HCT116 (cell line): ENCODE measurements around the gene NCOA5. TPM values are rescaled to one million over a fixed set of nuclear protein-coding genes. Genes with fewer than 3 reads are reported as not detected.

Experiments used
- ATAC-seq: fragments of 200-7000 bp; cut with Tn5 transposase; 2 replicates; pipeline ENCODE4 v1.9.1; 2020; ENCODE audit warnings: mild to moderate bottlenecking, moderate library complexity
- BruUV-seq: library from RNA; stranded (reverse); fragments of 400-500 nt; replicated peaks from 2 replicates; lab custom pipeline; 2021; lab: Mats Ljungman, UMichigan
- CTCF ChIA-PET: fragments of 300-600 bp; sonication (Branson Sonifier 250); formaldehyde crosslinking; loops from one replicate; lab custom pipeline; 2021; ENCODE audit warnings: antibody characterized with exemption; lab: Charles Lee
- POLR2A ChIA-PET: fragments of 300-600, 350-600 bp; sonication (Branson Sonifier 250); formaldehyde crosslinking; loops from one replicate; lab custom pipeline; 2021; ENCODE audit warnings: antibody characterized with exemption; lab: Charles Lee
- RAD21 ChIA-PET, 2 experiments: fragments of 300-600 bp; sonication (Branson Sonifier 250); formaldehyde crosslinking; loops; one replicate each; lab custom pipeline; 2023; ENCODE audit warnings: low total read pairs in 2 of 2; ENCODE audit not compliant: uncharacterized antibody in 2 of 2, unreplicated experiment in 2 of 2, low non-redundant PET in 1 of 2; lab: Charles Lee
- DNase-seq: peaks from one replicate; pipeline ENCODE4 v3.0.0-alpha.2; 2010; ENCODE audit warnings: low read depth, low spot score
- H2AFZ ChIP-seq: fragments of 200-600 bp; shearing (Covaris generic), sonication (generic); 2 replicates; pipeline ENCODE4 v1.6.1; 2017; ENCODE audit warnings: low read depth, mixed run types, mixed read lengths, antibody characterized with exemption, low read length; ENCODE audit not compliant: poor library complexity, severe bottlenecking
- H3K27ac ChIP-seq: 2 replicates; pipeline ENCODE4 v1.5.1; 2012; ENCODE audit warnings: low read depth, low read length
- H3K27me3 ChIP-seq: fragments of 200-600 bp; sonication (generic); 2 replicates; pipeline ENCODE4 v1.6.1; 2016; ENCODE audit warnings: mixed run types, low read length, mixed read lengths; ENCODE audit not compliant: insufficient read depth
- H3K36me3 ChIP-seq, 2 experiments: fragments of 200-500 bp in 1 of 2; fragments of 200-600 bp in 1 of 2; sonication (Bioruptor generic) in 1 of 2; sonication (generic) in 1 of 2; 2 replicates each; pipeline versions ENCODE4 v1.5.1 to v1.6.1; 2014 to 2016; ENCODE audit warnings: low read length in 2 of 2, inconsistent platforms in 1 of 2, mixed read lengths in 1 of 2, mixed run types in 1 of 2; ENCODE audit not compliant: insufficient read depth in 2 of 2, control insufficient read depth in 1 of 2
- H3K4me1 ChIP-seq, 2 experiments: fragments of 200-600 bp in 1 of 2; sonication (generic) in 1 of 2; 2 replicates each; pipeline versions ENCODE4 v1.5.1 to v1.6.1; 2012 to 2017; ENCODE audit warnings: low read length in 2 of 2, inconsistent platforms in 1 of 2, mild to moderate bottlenecking in 1 of 2, mixed read lengths in 1 of 2, mixed run types in 1 of 2, moderate library complexity in 1 of 2; ENCODE audit not compliant: insufficient read depth in 2 of 2, control insufficient read depth in 1 of 2
- H3K4me2 ChIP-seq: fragments of 200-600 bp; sonication (generic); 2 replicates; pipeline ENCODE4 v1.6.1; 2017; ENCODE audit warnings: mixed run types, low read length, mixed read lengths
- H3K4me3 ChIP-seq, 2 experiments: fragments of 200-600 bp in 1 of 2; sonication (generic) in 1 of 2; replicated peaks in 1 of 2; 2 replicates each; pipeline ENCODE4 v1.5.1; 2011 to 2016; ENCODE audit warnings: low read length in 2 of 2, control low read depth in 1 of 2, low read depth in 1 of 2, mild to moderate bottlenecking in 1 of 2, mixed read lengths in 1 of 2, mixed run types in 1 of 2
- H3K79me2 ChIP-seq: fragments of 200-600 bp; sonication (generic); 2 replicates; pipeline ENCODE4 v1.6.1; 2017; ENCODE audit warnings: mild to moderate bottlenecking, mixed run types, low read length, moderate library complexity, mixed read lengths; ENCODE audit not compliant: insufficient read depth
- H3K9ac ChIP-seq: fragments of 200-600 bp; sonication (generic); 2 replicates; pipeline ENCODE4 v1.6.1; 2016; ENCODE audit warnings: low read length, mixed read lengths
- H3K9me2 ChIP-seq: fragments of 200-600 bp; sonication (generic), shearing (Covaris generic); 2 replicates; pipeline ENCODE4 v1.6.1; 2017; ENCODE audit warnings: mixed run types, mild to moderate bottlenecking, moderate library complexity; ENCODE audit not compliant: insufficient read depth
- H3K9me3 ChIP-seq, 2 experiments: fragments of 200-500 bp in 1 of 2; fragments of 200-600 bp in 1 of 2; sonication (Bioruptor generic) in 1 of 2; sonication (generic) in 1 of 2; 2 replicates each; pipeline ENCODE4 v1.6.1; 2014 to 2017; ENCODE audit warnings: low read length in 2 of 2, mixed read lengths in 2 of 2, inconsistent platforms in 1 of 2, low read depth in 1 of 2, mild to moderate bottlenecking in 1 of 2, mixed run types in 1 of 2, moderate library complexity in 1 of 2; ENCODE audit not compliant: control insufficient read depth in 1 of 2, insufficient read depth in 1 of 2
- H4K20me1 ChIP-seq: fragments of 200-600 bp; sonication (generic), shearing (Covaris generic); 2 replicates; pipeline ENCODE4 v1.6.1; 2017; ENCODE audit warnings: mixed run types, mild to moderate bottlenecking, moderate library complexity; ENCODE audit not compliant: insufficient read depth
- CBX3 ChIP-seq: IDR thresholded peaks from 2 replicates; pipeline ENCODE4 v1.6.1; 2012; ENCODE audit warnings: low read depth
- CTCF ChIP-seq, 3 experiments: fragments of 200-600 bp in 1 of 3; sonication (generic) in 1 of 3; IDR thresholded peaks in 2 of 3; conservative IDR thresholded peaks in 1 of 3; 2 replicates each; pipeline ENCODE4 v1.5.1; 2012 to 2017; ENCODE audit warnings: low read depth in 2 of 3, low read length in 2 of 3, antibody characterized with exemption in 1 of 3, borderline replicate concordance in 1 of 3, control low read depth in 1 of 3, mild to moderate bottlenecking in 1 of 3, mixed read lengths in 1 of 3, mixed run types in 1 of 3, moderate library complexity in 1 of 3; ENCODE audit not compliant: insufficient read depth in 1 of 3
- EGR1 ChIP-seq: IDR thresholded peaks from 2 replicates; pipeline ENCODE4 v1.6.1; 2012; ENCODE audit warnings: low read depth
- SP1 ChIP-seq: IDR thresholded peaks from 2 replicates; pipeline ENCODE4 v1.6.1; 2012; ENCODE audit warnings: low read depth
- TCF7L2 ChIP-seq: IDR thresholded peaks from 2 replicates; pipeline ENCODE4 v1.7.0; 2011; ENCODE audit warnings: borderline replicate concordance, inconsistent platforms; ENCODE audit not compliant: insufficient read depth, insufficient read length; ENCODE audit errors: extremely low read depth
- ZNF274 ChIP-seq: fragments of 200-500 bp; sonication (Bioruptor generic); IDR thresholded peaks from 2 replicates; pipeline ENCODE4 v1.6.1; 2014; ENCODE audit warnings: mild to moderate bottlenecking, low read depth, low read length, inconsistent platforms
- intact Hi-C: fragments of 100-400 bp; cut with micrococcal nuclease; formaldehyde crosslinking; loops from 2 replicates; pipeline ENCODE4 v1.10.0; 2022
- total RNA-seq: library from RNA; stranded (reverse); gene quantifications from one replicate; pipeline ENCODE4 v1.2.1, GENCODE V29; 2021; ENCODE audit not compliant: unreplicated experiment
- TF ChIP-seq, protein P1 (sequence below): IDR thresholded peaks from 2 replicates; pipeline ENCODE4 v1.6.1; 2011; ENCODE audit warnings: mild to moderate bottlenecking, low read length, moderate library complexity; ENCODE audit not compliant: insufficient replicate concordance; ENCODE audit errors: extremely low read depth

NCOA5 gene
- total RNA-seq, 1 experiment from 2014 or later, result 31.6 TPM

- RAD21 ChIA-PET, result no interaction called here
- Histone ChIP-seq H3K79me2 (peaks cover 48% of the 10 kb centered on the region), H3K4me3 (no peak overlapping the region), H3K9me2 (no peaks in the 10 kb centered on the region), H3K4me1 (no peaks in the 10 kb centered on the region), H3K9me3 (no peaks in the 10 kb centered on the region), H4K20me1 (peaks cover 11% of the 10 kb centered on the region; the same call in 1 of the 2 replicates), H2AFZ (no peak overlapping the region), H3K36me3 (peaks cover 15 to 36% of the 10 kb centered on the region in 2 experiments; a peak in 3 of 4 replicates), H3K27ac (no peak overlapping the region), H3K4me2 (no peak overlapping the region), H3K27me3 (no peaks in the 10 kb centered on the region), H3K9ac (no peak overlapping the region)
- CTCF ChIA-PET, result no interaction called here
- TF ChIP-seq CBX3 (no peak), CTCF (IDR thresholded peaks at IDR 0.05 in 2 of 3, conservative IDR thresholded peaks at IDR 0.05 in 1 of 3; ENCODE audit: borderline replicate concordance in 1 of 3, insufficient read depth in 1 of 3, low read depth in 2 of 3, low read length in 2 of 3) (no peak), TCF7L2 (no peak), SP1 (no peak), EGR1 (no peak), ZNF274 (no peak)
- TF ChIP-seq, protein P1, sequence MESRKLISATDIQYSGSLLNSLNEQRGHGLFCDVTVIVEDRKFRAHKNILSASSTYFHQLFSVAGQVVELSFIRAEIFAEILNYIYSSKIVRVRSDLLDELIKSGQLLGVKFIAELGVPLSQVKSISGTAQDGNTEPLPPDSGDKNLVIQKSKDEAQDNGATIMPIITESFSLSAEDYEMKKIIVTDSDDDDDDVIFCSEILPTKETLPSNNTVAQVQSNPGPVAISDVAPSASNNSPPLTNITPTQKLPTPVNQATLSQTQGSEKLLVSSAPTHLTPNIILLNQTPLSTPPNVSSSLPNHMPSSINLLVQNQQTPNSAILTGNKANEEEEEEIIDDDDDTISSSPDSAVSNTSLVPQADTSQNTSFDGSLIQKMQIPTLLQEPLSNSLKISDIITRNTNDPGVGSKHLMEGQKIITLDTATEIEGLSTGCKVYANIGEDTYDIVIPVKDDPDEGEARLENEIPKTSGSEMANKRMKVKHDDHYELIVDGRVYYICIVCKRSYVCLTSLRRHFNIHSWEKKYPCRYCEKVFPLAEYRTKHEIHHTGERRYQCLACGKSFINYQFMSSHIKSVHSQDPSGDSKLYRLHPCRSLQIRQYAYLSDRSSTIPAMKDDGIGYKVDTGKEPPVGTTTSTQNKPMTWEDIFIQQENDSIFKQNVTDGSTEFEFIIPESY, result no peak
- ATAC-seq, result no peak
- intact Hi-C loops, result no loop called here
- no TSS peak for BruUV-seq
- POLR2A ChIA-PET, result no interaction called here
- DNase-seq, result no peak
Measured at GRCh38 chr20:46076806-46077205, 13.0 kb downstream of the NCOA5 start.
